ENCODE measurements around the gene TMEM17.
"Not testable (repeated sequence)": the region's sequence is repeated elsewhere in the genome, so short reads cannot be mapped to it uniquely, and the experiment has no call there.

TMEM17 gene

GRCh38 chr2:62505750-62506420 is at the start of gene TMEM17:
TMEM17 (minus strand) TSS chr2:62506195; CDS start chr2:62506129, 66 bp downstream.
- peak; percentile 75 for DNase-seq (ENCODE audit: low spot score)

GRCh38 chr2:62554440-62554839 is 48.4 kb upstream of the TMEM17 start:
- DNase-seq (ENCODE audit: low spot score): peak; percentile 43

GRCh38 chr2:62550461-62550860 is 44.5 kb upstream of the TMEM17 start:
- no peak for DNase-seq (ENCODE audit: low spot score)

- no peak for DNase-seq (ENCODE audit: low spot score)
These were observed 41.9 kb upstream of the TMEM17 start for GRCh38 chr2:62547854-62548253.

- no peak for DNase-seq (ENCODE audit: low spot score)
These were observed 39.3 kb upstream of the TMEM17 start for GRCh38 chr2:62545261-62545660.

- no peak for DNase-seq (ENCODE audit: low spot score)
These were observed 34.6 kb upstream of the TMEM17 start for GRCh38 chr2:62540408-62541168.

GRCh38 chr2:62539606-62540407 is 33.8 kb upstream of the TMEM17 start:
- DNase-seq (ENCODE audit: low spot score): no peak

GRCh38 chr2:62538756-62539155 is 32.8 kb upstream of the TMEM17 start:
- no peak for DNase-seq (ENCODE audit: low spot score)

GRCh38 chr2:62537814-62538213 is 31.8 kb upstream of the TMEM17 start:
- no peak for DNase-seq (ENCODE audit: low spot score)

- DNase-seq (ENCODE audit: low spot score): no peak
These were observed 31.0 kb upstream of the TMEM17 start for GRCh38 chr2:62536873-62537547.

GRCh38 chr2:62535521-62535920 is 29.5 kb upstream of the TMEM17 start:
- DNase-seq (ENCODE audit: low spot score): not testable (repeated sequence)

- no peak for DNase-seq (ENCODE audit: low spot score)
These were observed 25.6 kb upstream of the TMEM17 start for GRCh38 chr2:62531594-62531993.

GRCh38 chr2:62529758-62530157 is 23.8 kb upstream of the TMEM17 start:
- no peak for DNase-seq (ENCODE audit: low spot score)

- DNase-seq (ENCODE audit: low spot score): no peak
These were observed 21.6 kb upstream of the TMEM17 start for GRCh38 chr2:62527478-62528210.

GRCh38 chr2:62526531-62527381 is 20.8 kb upstream of the TMEM17 start:
- DNase-seq (ENCODE audit: low spot score): peak; percentile 60

- no peak for DNase-seq (ENCODE audit: low spot score)
These were observed 19.7 kb upstream of the TMEM17 start for GRCh38 chr2:62525549-62526269.

- no peak for DNase-seq (ENCODE audit: low spot score)
These were observed 18.4 kb upstream of the TMEM17 start for GRCh38 chr2:62524293-62524941.

- DNase-seq (ENCODE audit: low spot score): not testable (repeated sequence)
These were observed 15.1 kb upstream of the TMEM17 start for GRCh38 chr2:62521061-62521460.

- no peak for DNase-seq (ENCODE audit: low spot score)
These were observed 6.4 kb upstream of the TMEM17 start for GRCh38 chr2:62512384-62512783.

All from COLO829 (cell line).